ENCODE data around the gene SLC4A5. TPM values are rescaled to one million over a fixed set of nuclear protein-coding genes. Genes with fewer than 3 reads are reported as not detected.
A peak's percentile ranks its signal among the peaks of the same experiment; 100 is the strongest.

The SLC4A5 gene
- polyA plus RNA-seq, 1 donor = 1.5 TPM

DNA sequence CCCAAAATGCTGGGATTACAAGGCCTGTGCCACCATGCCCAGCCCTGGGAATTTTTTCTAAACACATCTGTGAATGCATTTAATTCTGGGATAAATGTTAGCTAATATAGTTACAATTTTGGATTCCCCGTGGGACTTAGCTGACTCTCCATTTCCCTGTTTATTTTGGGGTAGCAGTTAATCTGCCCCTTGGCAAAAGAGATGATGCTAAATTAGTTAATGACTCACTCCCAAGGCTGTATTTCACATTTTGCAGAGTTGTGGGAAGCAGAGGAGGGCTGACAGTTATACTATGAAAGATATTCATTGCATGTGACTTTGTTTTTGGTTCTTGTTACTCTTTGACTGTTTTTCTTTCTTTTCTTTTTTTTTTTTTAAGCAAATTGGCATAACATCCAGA lies 141.6 kb downstream of the SLC4A5 start:
- H3K36me3 ChIP-seq (ENCODE audit: control insufficient read depth, insufficient read depth, low read length) = no peaks in the 10 kb centered on the region
- H3K4me1 ChIP-seq (ENCODE audit: control insufficient read depth, insufficient read depth, low read length) = peaks cover 14% of the 10 kb centered on the region
- no peaks in the 10 kb centered on the region for H3K27me3 ChIP-seq (ENCODE audit: control insufficient read depth, insufficient read depth, low read length)
- no peak for DNase-seq
- H3K4me3 ChIP-seq (ENCODE audit: low read length) = no peak overlapping the region
- 67% methylated on average over 1 of the region's 1 CpG for WGBS (ENCODE audit: insufficient coverage, low lambda C conversion rate)
- H3K9me3 ChIP-seq (ENCODE audit: control insufficient read depth, low read depth, low read length) = no peaks in the 10 kb centered on the region
- no peak overlapping the region for H3K27ac ChIP-seq (ENCODE audit: low read length)

DNA sequence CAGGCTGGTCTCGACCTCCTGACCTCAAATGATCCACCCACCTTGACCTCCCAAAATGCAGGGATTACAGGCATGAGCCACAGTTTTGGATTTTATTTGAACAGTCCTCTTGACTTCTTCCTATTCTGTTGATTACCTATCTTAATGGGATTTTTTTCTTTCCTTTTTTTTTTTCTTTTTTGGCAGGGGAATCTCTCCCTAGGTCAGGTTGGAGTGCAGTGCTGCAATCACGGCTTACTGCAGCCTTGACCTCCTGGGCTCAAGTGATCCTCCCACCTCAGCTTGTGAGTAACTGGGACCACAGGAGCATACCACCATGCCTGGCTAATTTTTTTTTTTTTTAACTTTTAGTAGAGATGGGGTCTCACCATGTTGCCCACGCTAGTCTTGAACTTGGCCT lies 142.0 kb downstream of the SLC4A5 start:
- no peaks in the 10 kb centered on the region for H3K36me3 ChIP-seq (ENCODE audit: control insufficient read depth, insufficient read depth, low read length)
- H3K27me3 ChIP-seq (ENCODE audit: control insufficient read depth, insufficient read depth, low read length) = no peaks in the 10 kb centered on the region
- no peaks in the 10 kb centered on the region for H3K9me3 ChIP-seq (ENCODE audit: control insufficient read depth, low read depth, low read length)
- H3K27ac ChIP-seq (ENCODE audit: low read length) = no peak overlapping the region
- WGBS (ENCODE audit: insufficient coverage, low lambda C conversion rate) = no CpG with 5 or more reads among the region's 3 CpGs
- H3K4me3 ChIP-seq (ENCODE audit: low read length) = no peak overlapping the region
- peaks cover 11% of the 10 kb centered on the region for H3K4me1 ChIP-seq (ENCODE audit: control insufficient read depth, insufficient read depth, low read length)
- no peak for DNase-seq

DNA sequence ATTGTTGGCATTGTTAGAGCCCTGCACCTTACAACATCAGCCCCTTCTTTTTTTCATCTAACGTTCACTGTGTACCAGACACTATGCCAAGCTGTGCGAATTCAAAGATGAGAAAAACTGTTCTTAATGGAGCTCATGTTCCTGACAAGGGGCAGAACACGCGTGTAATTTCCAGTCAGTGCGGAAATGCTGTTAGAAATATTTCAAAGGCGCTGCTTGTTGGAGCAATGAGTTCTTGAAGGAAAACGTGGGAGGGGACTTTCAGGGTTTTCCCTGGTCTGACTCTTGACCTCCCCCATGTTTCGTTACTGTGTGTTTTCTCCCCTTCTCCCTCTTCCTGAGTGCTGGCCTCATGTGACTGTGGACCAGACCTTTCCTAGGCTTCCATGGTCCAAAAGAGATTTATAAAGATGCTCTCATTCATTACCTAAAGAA lies 143.3 kb downstream of the SLC4A5 start:
- 50% methylated on average over 2 of the region's 8 CpGs for WGBS (ENCODE audit: insufficient coverage, low lambda C conversion rate)
- Histone ChIP-seq H3K27me3 (ENCODE audit: control insufficient read depth, insufficient read depth, low read length) (no peaks in the 10 kb centered on the region), H3K4me1 (ENCODE audit: control insufficient read depth, insufficient read depth, low read length) (peaks cover 6% of the 10 kb centered on the region), H3K4me3 (ENCODE audit: low read length) (no peak overlapping the region), H3K36me3 (ENCODE audit: control insufficient read depth, insufficient read depth, low read length) (no peaks in the 10 kb centered on the region), H3K27ac (ENCODE audit: low read length) (no peak overlapping the region), H3K9me3 (ENCODE audit: control insufficient read depth, low read depth, low read length) (no peaks in the 10 kb centered on the region)
- no peak for DNase-seq

DNA sequence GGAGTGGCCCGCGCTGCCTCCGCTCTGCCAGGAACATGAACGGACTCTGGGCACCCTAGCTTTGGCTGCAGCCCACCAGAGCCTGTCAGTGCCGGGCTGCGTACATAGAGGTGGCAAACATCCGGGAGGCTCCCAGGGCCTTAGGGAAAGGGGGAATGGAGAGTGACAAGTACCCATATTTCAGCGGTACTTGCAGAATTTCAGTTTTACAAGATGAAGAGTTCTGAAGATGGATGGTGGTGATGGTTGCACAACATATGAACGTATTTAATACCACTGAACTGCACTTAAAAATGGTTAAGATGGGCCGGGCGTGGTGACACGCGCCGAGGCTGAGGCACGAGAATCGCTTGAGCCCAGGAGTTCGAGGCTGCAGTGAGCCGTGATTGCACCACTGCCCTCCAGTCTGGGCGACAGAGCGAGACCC lies 143.9 kb downstream of the SLC4A5 start:
- no peaks in the 10 kb centered on the region for H3K36me3 ChIP-seq (ENCODE audit: control insufficient read depth, insufficient read depth, low read length)
- H3K27me3 ChIP-seq (ENCODE audit: control insufficient read depth, insufficient read depth, low read length) = no peaks in the 10 kb centered on the region
- H3K4me3 ChIP-seq (ENCODE audit: low read length) = peak overlapping the region; percentile 78
- H3K9me3 ChIP-seq (ENCODE audit: control insufficient read depth, low read depth, low read length) = no peaks in the 10 kb centered on the region
- H3K4me1 ChIP-seq (ENCODE audit: control insufficient read depth, insufficient read depth, low read length) = peaks cover 6% of the 10 kb centered on the region
- peak overlapping the region; percentile 78 for H3K27ac ChIP-seq (ENCODE audit: low read length)
- WGBS (ENCODE audit: insufficient coverage, low lambda C conversion rate) = 0% methylated on average over 6 of the region's 20 CpGs
- DNase-seq = peak in 1 of 2 donors; percentile 68

DNA sequence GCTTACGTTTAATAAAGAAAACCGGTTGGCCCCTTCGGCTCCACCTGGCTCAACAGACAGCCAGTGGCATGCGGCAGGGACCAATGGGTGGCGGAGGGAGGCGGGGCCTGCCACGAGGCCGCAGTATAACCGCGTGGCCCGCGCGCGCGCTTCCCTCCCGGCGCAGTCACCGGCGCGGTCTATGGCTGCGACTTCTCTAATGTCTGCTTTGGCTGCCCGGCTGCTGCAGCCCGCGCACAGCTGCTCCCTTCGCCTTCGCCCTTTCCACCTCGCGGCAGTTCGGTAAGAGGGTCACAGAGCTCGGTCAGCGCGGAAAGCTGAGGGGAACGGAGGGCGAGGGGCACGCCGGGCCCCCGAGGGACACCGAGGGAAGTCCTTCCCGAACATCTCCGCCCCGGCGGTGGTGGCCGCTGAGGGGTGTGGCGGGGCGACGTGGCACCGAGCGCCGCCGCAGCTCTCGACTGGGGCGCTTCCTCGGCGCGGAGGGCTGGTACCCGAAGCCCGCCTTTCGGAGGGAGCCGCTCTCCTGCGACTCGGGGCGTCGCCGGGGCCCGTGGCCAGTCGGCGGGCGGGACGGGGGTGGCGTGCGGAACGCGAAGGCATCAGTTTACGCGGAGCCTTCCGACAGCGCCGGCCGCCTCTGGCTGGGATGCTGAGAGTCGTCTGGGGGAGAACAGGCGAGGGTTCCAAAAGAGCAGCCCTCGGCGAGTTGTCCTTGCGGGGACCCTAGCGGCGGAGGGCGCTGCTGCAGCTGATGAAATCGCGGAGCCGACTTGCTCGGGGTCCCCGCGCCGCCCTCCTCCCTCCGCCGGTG lies 144.5 kb downstream of the SLC4A5 start, which contains the start of gene MTHFD2:
Gene MTHFD2 (plus strand): TSS at position 155 of the 814 bp plus-strand sequence. CDS start 27 bp downstream, at position 182.
- Histone ChIP-seq H3K27me3 (ENCODE audit: control insufficient read depth, insufficient read depth, low read length) (no peaks in the 10 kb centered on the region), H3K36me3 (ENCODE audit: control insufficient read depth, insufficient read depth, low read length) (no peaks in the 10 kb centered on the region), H3K4me3 (ENCODE audit: low read length) (peak within 1 kb of the TSS; percentile 78), H3K4me1 (ENCODE audit: control insufficient read depth, insufficient read depth, low read length) (peaks cover 6% of the 10 kb centered on the region), H3K9me3 (ENCODE audit: control insufficient read depth, low read depth, low read length) (no peaks in the 10 kb centered on the region), H3K27ac (ENCODE audit: low read length) (peak within 1 kb of the TSS; percentile 78)
- peak; percentile 81 to 91 for DNase-seq
- WGBS (ENCODE audit: insufficient coverage, low lambda C conversion rate) = no CpG with 5 or more reads among the region's 96 CpGs

DNA sequence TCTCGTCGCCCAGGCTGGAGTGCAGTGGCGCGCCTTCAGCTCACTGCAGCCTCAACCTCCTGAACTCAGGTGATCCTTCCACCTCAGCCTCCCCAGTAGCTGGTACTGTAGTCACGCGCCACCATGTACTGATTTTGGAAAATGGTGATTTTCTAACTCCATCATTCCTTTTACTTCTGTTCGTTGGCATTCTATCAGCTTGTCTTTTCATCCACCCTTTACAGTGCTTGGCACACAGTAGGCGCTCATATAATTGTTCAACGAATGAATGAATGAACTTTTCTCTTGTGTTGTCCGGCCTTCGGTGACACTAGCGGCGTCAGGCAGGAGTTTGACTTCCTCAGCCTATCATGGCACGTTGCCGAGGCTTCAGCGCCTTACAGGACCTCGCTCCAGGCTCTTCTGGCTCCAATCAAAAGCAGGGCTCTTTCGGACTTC lies 145.2 kb downstream of the SLC4A5 start:
- peaks cover 6% of the 10 kb centered on the region for H3K4me1 ChIP-seq (ENCODE audit: control insufficient read depth, insufficient read depth, low read length)
- WGBS (ENCODE audit: insufficient coverage, low lambda C conversion rate) = 60% methylated on average over 7 of the region's 18 CpGs
- DNase-seq = no peak
- no peaks in the 10 kb centered on the region for H3K27me3 ChIP-seq (ENCODE audit: control insufficient read depth, insufficient read depth, low read length)
- H3K36me3 ChIP-seq (ENCODE audit: control insufficient read depth, insufficient read depth, low read length) = no peaks in the 10 kb centered on the region
- H3K9me3 ChIP-seq (ENCODE audit: control insufficient read depth, low read depth, low read length) = no peaks in the 10 kb centered on the region
- H3K4me3 ChIP-seq (ENCODE audit: low read length) = peak overlapping the region; percentile 78
- peak overlapping the region; percentile 78 for H3K27ac ChIP-seq (ENCODE audit: low read length)

DNA sequence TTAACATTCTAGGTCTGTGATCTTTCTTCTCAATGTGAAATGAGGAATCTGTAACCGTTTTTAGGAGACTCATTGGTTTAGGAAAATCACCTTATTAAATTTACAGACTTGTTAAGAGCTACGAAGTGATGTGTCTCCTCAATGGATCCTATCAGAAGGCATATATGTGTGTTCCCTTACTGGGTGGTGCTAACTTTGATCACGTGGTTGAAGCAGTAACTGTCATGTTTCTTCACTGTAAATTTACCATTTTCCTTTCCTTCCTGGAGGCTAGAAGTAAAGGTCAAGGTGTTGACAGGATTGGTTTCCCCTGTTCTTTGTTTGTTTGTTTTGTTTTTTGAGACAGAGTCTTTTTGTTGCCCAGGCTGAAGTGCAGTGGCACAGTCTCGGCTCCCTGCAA lies 146.2 kb downstream of the SLC4A5 start:
- Histone ChIP-seq H3K4me1 (ENCODE audit: control insufficient read depth, insufficient read depth, low read length) (peaks cover 6% of the 10 kb centered on the region), H3K4me3 (ENCODE audit: low read length) (no peak overlapping the region), H3K9me3 (ENCODE audit: control insufficient read depth, low read depth, low read length) (no peaks in the 10 kb centered on the region), H3K27ac (ENCODE audit: low read length) (no peak overlapping the region), H3K27me3 (ENCODE audit: control insufficient read depth, insufficient read depth, low read length) (no peaks in the 10 kb centered on the region), H3K36me3 (ENCODE audit: control insufficient read depth, insufficient read depth, low read length) (no peaks in the 10 kb centered on the region)
- no peak for DNase-seq
- WGBS (ENCODE audit: insufficient coverage, low lambda C conversion rate) = no CpG with 5 or more reads among the region's 4 CpGs

- Histone ChIP-seq H3K9me3 (ENCODE audit: control insufficient read depth, low read depth, low read length) (no peaks in the 10 kb centered on the region), H3K4me1 (ENCODE audit: control insufficient read depth, insufficient read depth, low read length) (peaks cover 6% of the 10 kb centered on the region), H3K36me3 (ENCODE audit: control insufficient read depth, insufficient read depth, low read length) (no peaks in the 10 kb centered on the region), H3K27ac (ENCODE audit: low read length) (no peak overlapping the region), H3K4me3 (ENCODE audit: low read length) (no peak overlapping the region), H3K27me3 (ENCODE audit: control insufficient read depth, insufficient read depth, low read length) (no peaks in the 10 kb centered on the region)
- WGBS (ENCODE audit: insufficient coverage, low lambda C conversion rate) = no CpG with 5 or more reads among the region's 1 CpG
- no peak for DNase-seq
Measured at GRCh38 chr2:74194799-74195198, 148.4 kb downstream of the SLC4A5 start.

DNA sequence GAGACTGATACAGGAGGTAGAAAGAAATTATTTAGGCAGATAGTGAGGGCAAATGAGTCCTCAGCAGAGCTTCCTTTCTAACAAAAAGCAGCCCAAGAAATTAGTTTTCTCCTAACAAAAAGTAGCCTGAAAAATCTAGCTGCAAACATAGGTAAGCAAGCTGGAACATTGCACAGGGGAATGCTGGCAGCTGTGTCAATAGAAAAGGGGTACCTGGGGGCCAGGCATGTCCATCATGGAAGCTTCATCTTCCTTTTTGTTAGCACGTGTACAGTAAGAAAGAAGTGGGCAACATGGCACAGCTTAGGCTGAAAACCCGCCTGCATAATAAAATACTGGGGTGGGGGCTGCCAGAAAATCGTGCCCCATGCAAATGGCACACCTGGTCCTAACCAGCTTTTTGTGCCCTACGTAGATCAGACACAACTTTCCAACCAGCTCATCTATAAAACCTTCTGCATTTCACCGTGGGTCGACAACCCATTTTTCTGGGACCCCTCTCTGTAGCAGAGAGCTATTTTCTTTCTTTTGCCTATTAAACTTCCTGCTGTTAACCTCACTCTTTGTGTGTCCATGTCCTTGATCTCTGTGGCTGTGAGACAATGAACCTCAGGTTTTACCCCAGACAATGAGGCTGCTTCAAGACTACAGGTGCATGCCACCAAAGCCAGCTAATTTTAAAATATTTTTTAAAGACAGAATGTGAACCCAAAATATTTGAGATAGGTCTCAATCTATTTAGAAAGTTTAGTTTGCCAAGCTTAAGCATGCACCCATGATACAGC lies 151.4 kb downstream of the SLC4A5 start:
- DNase-seq = no peak
- Histone ChIP-seq H3K27me3 (ENCODE audit: control insufficient read depth, insufficient read depth, low read length) (no peaks in the 10 kb centered on the region), H3K4me1 (ENCODE audit: control insufficient read depth, insufficient read depth, low read length) (no peaks in the 10 kb centered on the region), H3K4me3 (ENCODE audit: low read length) (no peak overlapping the region), H3K27ac (ENCODE audit: low read length) (no peak overlapping the region), H3K9me3 (ENCODE audit: control insufficient read depth, low read depth, low read length) (no peaks in the 10 kb centered on the region), H3K36me3 (ENCODE audit: control insufficient read depth, insufficient read depth, low read length) (no peaks in the 10 kb centered on the region)
- 53% methylated on average over 3 of the region's 6 CpGs for WGBS (ENCODE audit: insufficient coverage, low lambda C conversion rate)

DNA sequence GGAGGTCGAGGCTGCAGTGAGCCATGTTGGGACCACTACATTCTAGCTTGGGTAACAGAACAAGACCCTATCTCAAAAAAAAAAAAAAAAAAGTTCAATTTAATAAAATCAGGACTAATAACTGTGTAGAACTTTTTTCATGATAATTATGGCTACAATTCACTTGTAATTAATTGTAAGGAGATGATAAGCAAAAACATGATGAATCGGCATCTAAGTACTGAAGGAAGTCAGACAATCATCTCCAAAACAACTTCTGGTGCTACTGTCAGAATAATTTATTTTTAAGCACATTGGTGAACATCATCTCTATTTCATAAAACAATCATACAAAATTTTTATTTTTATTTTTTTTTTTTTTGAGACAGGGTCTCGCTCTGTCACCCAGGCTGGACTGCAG lies 154.5 kb downstream of the SLC4A5 start:
- no peaks in the 10 kb centered on the region for H3K36me3 ChIP-seq (ENCODE audit: control insufficient read depth, insufficient read depth, low read length)
- no peak overlapping the region for H3K4me3 ChIP-seq (ENCODE audit: low read length)
- DNase-seq = no peak
- no peaks in the 10 kb centered on the region for H3K9me3 ChIP-seq (ENCODE audit: control insufficient read depth, low read depth, low read length)
- no peaks in the 10 kb centered on the region for H3K4me1 ChIP-seq (ENCODE audit: control insufficient read depth, insufficient read depth, low read length)
- no CpG with 5 or more reads among the region's 3 CpGs for WGBS (ENCODE audit: insufficient coverage, low lambda C conversion rate)
- peaks cover 1% of the 10 kb centered on the region for H3K27me3 ChIP-seq (ENCODE audit: control insufficient read depth, insufficient read depth, low read length)
- H3K27ac ChIP-seq (ENCODE audit: low read length) = no peak overlapping the region
